DMS153 treated with DMSO at 0.1 percent for 48 hours (cell line): Measurements from ENCODE around the gene TSC2.
"Not testable (repeated sequence)": the region's sequence is repeated elsewhere in the genome, so short reads cannot be mapped to it uniquely, and the experiment has no call there.

Experiments
- DNase-seq: peaks from one replicate; lab custom pipeline; 2025; ENCODE audit not compliant: unreplicated experiment; lab: John Stamatoyannopoulos, UW

TSC2 gene

GRCh38 chr16:2101581-2101980, 53.8 kb downstream of the TSC2 start:
- DNase-seq = not testable (repeated sequence)

GRCh38 chr16:2102471-2102870, 54.7 kb downstream of the TSC2 start:
- no peak for DNase-seq

GRCh38 chr16:2104464-2104863, 56.7 kb downstream of the TSC2 start:
- not testable (repeated sequence) for DNase-seq

- DNase-seq = not testable (repeated sequence)
These were observed 57.5 kb downstream of the TSC2 start for GRCh38 chr16:2105291-2105690.

GRCh38 chr16:2105769-2106168, 58.0 kb downstream of the TSC2 start:
- not testable (repeated sequence) for DNase-seq

- not testable (repeated sequence) for DNase-seq
These were observed 58.4 kb downstream of the TSC2 start for GRCh38 chr16:2106211-2106610.

- DNase-seq = not testable (repeated sequence)
These were observed 59.5 kb downstream of the TSC2 start for GRCh38 chr16:2107121-2107790.

GRCh38 chr16:2107791-2108125, 60.0 kb downstream of the TSC2 start:
- not testable (repeated sequence) for DNase-seq

- DNase-seq = not testable (repeated sequence)
These were observed 60.9 kb downstream of the TSC2 start for GRCh38 chr16:2108446-2109270.

GRCh38 chr16:2109271-2109580, 61.4 kb downstream of the TSC2 start:
- DNase-seq = not testable (repeated sequence)

- DNase-seq = not testable (repeated sequence)
These were observed 62.1 kb downstream of the TSC2 start for GRCh38 chr16:2109872-2110271.

- DNase-seq = not testable (repeated sequence)
These were observed 62.7 kb downstream of the TSC2 start for GRCh38 chr16:2110332-2111008.

- DNase-seq = not testable (repeated sequence)
These were observed 63.2 kb downstream of the TSC2 start for GRCh38 chr16:2111009-2111353.

GRCh38 chr16:2111412-2112335, 63.9 kb downstream of the TSC2 start:
- DNase-seq = not testable (repeated sequence)

- not testable (repeated sequence) for DNase-seq
These were observed 64.8 kb downstream of the TSC2 start for GRCh38 chr16:2112539-2113106.

GRCh38 chr16:2114225-2114624, 66.4 kb downstream of the TSC2 start:
- DNase-seq = not testable (repeated sequence)

- not testable (repeated sequence) for DNase-seq
These were observed 67.3 kb downstream of the TSC2 start for GRCh38 chr16:2114885-2115590.

GRCh38 chr16:2115591-2115973, 67.8 kb downstream of the TSC2 start:
- DNase-seq = no peak

- not testable (repeated sequence) for DNase-seq
These were observed 68.6 kb downstream of the TSC2 start for GRCh38 chr16:2116428-2116827.

- DNase-seq = not testable (repeated sequence)
These were observed 69.6 kb downstream of the TSC2 start for GRCh38 chr16:2117341-2117740.
